ENCODE results near the gene SEC22A. TPM values are rescaled to one million over a fixed set of nuclear protein-coding genes. Genes with fewer than 3 reads are reported as not detected.
"Not testable (repeated sequence)": the region's sequence is repeated elsewhere in the genome, so short reads cannot be mapped to it uniquely, and the experiment has no call there.

Gene SEC22A
- total and polyA plus RNA-seq, 5 donors from 2014 or later, result 14.9 to 23.1 (median 20.1) TPM

- Histone ChIP-seq H3K36me3 (ENCODE audit: control insufficient read depth, insufficient read depth, low read length) (no peaks in the 10 kb centered on the region), H3K27ac (ENCODE audit: insufficient read depth, low read length, poor library complexity, severe bottlenecking) (no peak overlapping the region), H3K9me3 (ENCODE audit: control insufficient read depth in 2 of 2, low read length in 2 of 2) (no peaks in the 10 kb centered on the region), H3K4me1 (ENCODE audit: control insufficient read depth, insufficient read depth, low read length, poor library complexity, severe bottlenecking) (no peaks in the 10 kb centered on the region), H3K27me3 (ENCODE audit: control insufficient read depth, insufficient read depth, low read length) (no peaks in the 10 kb centered on the region), H3K4me3 (ENCODE audit: low read depth, low read length) (no peak overlapping the region)
- H3K36me3 Mint-ChIP-seq, result no peaks in the 10 kb centered on the region
- H3K4me1 Mint-ChIP-seq, result no peaks in the 10 kb centered on the region
- ATAC-seq (ENCODE audit: low read depth in 2 of 2) (no peak), DNase-seq (no peak)
- no peak overlapping the region for H3K4me3 Mint-ChIP-seq
- H3K27ac Mint-ChIP-seq, result no peak overlapping the region
- peaks cover 0 to 4% (median 2%) of the 10 kb centered on the region in 7 donors for H3K9me3 Mint-ChIP-seq
- H3K27me3 Mint-ChIP-seq, result peaks cover 23% of the 10 kb centered on the region
Observed at GRCh38 chr3:123188058-123188457, 13.7 kb upstream of the SEC22A start.

DNA sequence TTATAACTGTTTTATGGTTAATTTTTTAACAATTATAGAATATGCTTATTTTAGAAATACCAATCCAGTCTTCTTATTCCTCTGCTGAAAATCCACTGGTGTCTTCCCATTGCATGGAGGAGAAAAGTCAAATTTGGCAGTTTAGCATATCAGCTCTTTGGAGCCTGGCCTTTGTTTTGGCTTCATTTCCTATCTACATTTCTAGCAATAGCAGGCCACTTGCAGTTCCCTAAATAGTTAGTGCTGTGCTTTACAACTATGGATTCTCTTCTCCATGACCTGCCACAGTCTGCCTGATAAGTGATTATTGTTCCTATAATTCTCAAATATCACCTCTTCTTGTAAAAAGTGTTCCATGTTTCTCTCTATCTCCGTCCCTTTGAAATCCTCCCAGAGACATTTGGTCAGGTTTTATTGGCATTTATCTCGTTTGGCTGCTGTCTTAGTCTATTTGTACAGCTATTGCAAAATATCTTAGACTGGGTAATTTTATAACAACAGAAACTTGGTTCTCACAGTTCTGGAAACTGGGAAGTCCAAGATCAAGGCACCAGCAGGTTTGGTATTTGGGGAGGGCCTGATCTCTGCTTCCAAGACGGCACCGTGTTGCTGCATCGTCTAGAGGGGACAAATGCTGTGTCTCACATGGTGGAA lies 8.2 kb upstream of the SEC22A start:
- Mint-ChIP-seq H3K4me1 (no peaks in the 10 kb centered on the region), H3K36me3 (no peaks in the 10 kb centered on the region), H3K27me3 (peaks cover 23% of the 10 kb centered on the region), H3K9me3 (peaks cover 0 to 7% (median 0%) of the 10 kb centered on the region in 7 donors), H3K27ac (no peak overlapping the region), H3K4me3 (no peak overlapping the region)
- Histone ChIP-seq H3K4me1 (ENCODE audit: control insufficient read depth, insufficient read depth, low read length, poor library complexity, severe bottlenecking) (no peaks in the 10 kb centered on the region), H3K9me3 (ENCODE audit: control insufficient read depth in 2 of 2, low read length in 2 of 2) (peaks cover 1 to 3% of the 10 kb centered on the region in 2 experiments), H3K4me3 (ENCODE audit: low read depth, low read length) (no peak overlapping the region), H3K27me3 (ENCODE audit: control insufficient read depth, insufficient read depth, low read length) (peaks cover 2% of the 10 kb centered on the region), H3K27ac (ENCODE audit: insufficient read depth, low read length, poor library complexity, severe bottlenecking) (no peak overlapping the region), H3K36me3 (ENCODE audit: control insufficient read depth, insufficient read depth, low read length) (no peaks in the 10 kb centered on the region)
- no peak for ATAC-seq (ENCODE audit: low read depth in 2 of 2)
- DNase-seq, result no peak

DNA sequence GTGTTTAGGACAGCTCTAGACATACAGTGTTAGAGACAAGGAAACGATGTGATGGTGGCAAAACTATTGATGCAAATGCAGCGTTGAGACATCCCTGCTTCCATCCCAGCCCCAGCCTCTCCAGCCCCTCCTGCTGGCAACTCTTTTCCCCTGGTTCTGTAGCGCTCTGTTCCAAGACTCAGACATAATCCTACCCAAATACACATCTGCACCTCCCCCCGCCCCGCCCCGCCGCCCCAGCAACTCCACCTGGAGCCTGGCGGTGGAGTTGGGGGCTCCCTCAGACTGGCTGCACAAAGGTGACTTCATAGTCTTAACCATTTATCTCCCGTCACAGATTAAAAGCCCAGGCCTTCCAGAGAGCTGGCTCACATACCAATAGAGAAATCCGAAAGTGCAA lies 7.2 kb upstream of the SEC22A start:
- no peaks in the 10 kb centered on the region for H3K36me3 ChIP-seq (ENCODE audit: control insufficient read depth, insufficient read depth, low read length)
- no peak overlapping the region for H3K4me3 ChIP-seq (ENCODE audit: low read depth, low read length)
- Mint-ChIP-seq H3K36me3 (no peaks in the 10 kb centered on the region), H3K27ac (no peak overlapping the region), H3K27me3 (peaks cover 23% of the 10 kb centered on the region), H3K4me1 (no peaks in the 10 kb centered on the region), H3K4me3 (no peak overlapping the region), H3K9me3 (peaks cover 0 to 7% (median 0%) of the 10 kb centered on the region in 7 donors)
- ATAC-seq (ENCODE audit: low read depth in 2 of 2) (no peak), DNase-seq (no peak)
- peaks cover 2% of the 10 kb centered on the region for H3K27me3 ChIP-seq (ENCODE audit: control insufficient read depth, insufficient read depth, low read length)
- H3K4me1 ChIP-seq (ENCODE audit: control insufficient read depth, insufficient read depth, low read length, poor library complexity, severe bottlenecking), result no peaks in the 10 kb centered on the region
- peaks cover 3% of the 10 kb centered on the region in 2 experiments for H3K9me3 ChIP-seq (ENCODE audit: control insufficient read depth in 2 of 2, low read length in 2 of 2)
- H3K27ac ChIP-seq (ENCODE audit: insufficient read depth, low read length, poor library complexity, severe bottlenecking), result no peak overlapping the region

GRCh38 chr3:123198372-123198771 lies 3.4 kb upstream of the SEC22A start:
- no peak for DNase-seq
- Histone ChIP-seq H3K27me3 (ENCODE audit: control insufficient read depth, insufficient read depth, low read length) (peaks cover 2% of the 10 kb centered on the region), H3K9me3 (ENCODE audit: control insufficient read depth in 2 of 2, low read length in 2 of 2) (peaks cover 3% of the 10 kb centered on the region in 2 experiments), H3K4me3 (ENCODE audit: low read depth, low read length) (no peak overlapping the region), H3K27ac (ENCODE audit: insufficient read depth, low read length, poor library complexity, severe bottlenecking) (no peak overlapping the region), H3K4me1 (ENCODE audit: control insufficient read depth, insufficient read depth, low read length, poor library complexity, severe bottlenecking) (peaks cover 12% of the 10 kb centered on the region), H3K36me3 (ENCODE audit: control insufficient read depth, insufficient read depth, low read length) (no peaks in the 10 kb centered on the region)
- peaks cover 9% of the 10 kb centered on the region for H3K36me3 Mint-ChIP-seq
- peaks cover 6 to 21% (median 15%) of the 10 kb centered on the region in 4 donors for H3K4me1 Mint-ChIP-seq
- H3K9me3 Mint-ChIP-seq, result peaks cover 0 to 7% (median 3%) of the 10 kb centered on the region in 7 donors
- no peak overlapping the region for H3K27ac Mint-ChIP-seq
- no peak overlapping the region for H3K4me3 Mint-ChIP-seq
- peaks cover 31% of the 10 kb centered on the region for H3K27me3 Mint-ChIP-seq
- no peak for ATAC-seq (ENCODE audit: low read depth in 2 of 2)

DNA sequence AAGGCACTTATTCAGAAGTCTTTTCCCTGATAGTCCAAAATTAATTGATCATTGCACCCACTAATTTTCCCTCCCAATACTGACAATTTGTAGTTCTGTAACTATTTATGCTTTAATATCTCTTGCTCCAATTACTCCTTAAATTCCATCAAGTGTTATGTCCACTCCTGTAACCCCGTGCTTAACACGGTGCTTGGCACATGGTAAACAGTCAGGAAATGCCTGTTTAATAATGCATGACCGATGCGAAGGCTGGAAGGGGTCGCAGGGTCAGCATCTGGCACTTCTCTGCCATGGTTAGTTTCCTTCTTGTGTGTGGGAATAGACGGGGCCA lies 553 bp upstream of the SEC22A start:
- Histone ChIP-seq H3K4me3 (ENCODE audit: low read depth, low read length) (peak overlapping the region; percentile 84), H3K36me3 (ENCODE audit: control insufficient read depth, insufficient read depth, low read length) (no peaks in the 10 kb centered on the region), H3K9me3 (ENCODE audit: control insufficient read depth in 2 of 2, low read length in 2 of 2) (peaks cover 3% of the 10 kb centered on the region in 2 experiments), H3K4me1 (ENCODE audit: control insufficient read depth, insufficient read depth, low read length, poor library complexity, severe bottlenecking) (peaks cover 12% of the 10 kb centered on the region), H3K27me3 (ENCODE audit: control insufficient read depth, insufficient read depth, low read length) (no peaks in the 10 kb centered on the region), H3K27ac (ENCODE audit: insufficient read depth, low read length, poor library complexity, severe bottlenecking) (peak overlapping the region; percentile 98)
- Mint-ChIP-seq H3K36me3 (peaks cover 12% of the 10 kb centered on the region), H3K9me3 (peaks cover 0 to 5% (median 3%) of the 10 kb centered on the region in 7 donors), H3K27ac (peak overlapping the region; percentile 99 to 100 (median 99)), H3K4me1 (peaks cover 11 to 42% (median 18%) of the 10 kb centered on the region in 4 donors), H3K27me3 (peaks cover 23% of the 10 kb centered on the region), H3K4me3 (peak overlapping the region; percentile 91 to 96 (median 93))
- DNase-seq (no peak), ATAC-seq (ENCODE audit: low read depth in 2 of 2) (no peak)

DNA sequence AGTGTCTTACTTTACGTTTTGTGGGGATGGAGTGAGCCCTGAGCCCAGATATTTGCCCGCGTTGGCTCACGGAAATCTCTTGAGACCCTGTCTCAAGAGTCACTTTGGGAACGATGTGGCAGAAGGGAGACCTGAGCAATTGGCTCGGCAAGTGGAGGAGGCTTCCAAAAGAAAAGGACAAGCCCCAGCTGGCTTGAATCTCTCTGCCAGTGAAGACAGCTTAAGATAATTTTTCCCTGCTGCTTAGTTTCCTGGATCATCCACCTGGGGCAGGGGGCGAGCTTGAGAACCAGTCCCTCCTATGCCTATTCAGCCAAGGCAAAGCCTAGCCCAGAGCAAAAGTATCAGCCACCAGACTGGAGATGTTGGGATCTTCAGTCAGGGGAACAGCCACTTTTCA lies 708 bp downstream of the SEC22A start:
- peak overlapping the region; percentile 99 to 100 (median 99) for H3K27ac Mint-ChIP-seq
- Histone ChIP-seq H3K27me3 (ENCODE audit: control insufficient read depth, insufficient read depth, low read length) (no peaks in the 10 kb centered on the region), H3K36me3 (ENCODE audit: control insufficient read depth, insufficient read depth, low read length) (no peaks in the 10 kb centered on the region), H3K27ac (ENCODE audit: insufficient read depth, low read length, poor library complexity, severe bottlenecking) (peak overlapping the region; percentile 98), H3K4me3 (ENCODE audit: low read depth, low read length) (peak overlapping the region; percentile 75), H3K4me1 (ENCODE audit: control insufficient read depth, insufficient read depth, low read length, poor library complexity, severe bottlenecking) (peaks cover 12% of the 10 kb centered on the region), H3K9me3 (ENCODE audit: control insufficient read depth in 2 of 2, low read length in 2 of 2) (peaks cover 3% of the 10 kb centered on the region in 2 experiments)
- H3K36me3 Mint-ChIP-seq, result peaks cover 12% of the 10 kb centered on the region
- DNase-seq (peak in 1 of 3 donors; percentile 20), ATAC-seq (ENCODE audit: low read depth in 2 of 2) (no peak)
- H3K27me3 Mint-ChIP-seq, result peaks cover 18% of the 10 kb centered on the region
- H3K9me3 Mint-ChIP-seq, result peaks cover 0 to 4% (median 0%) of the 10 kb centered on the region in 7 donors
- peak overlapping the region; percentile 91 to 96 (median 93) for H3K4me3 Mint-ChIP-seq
- peaks cover 11 to 42% (median 19%) of the 10 kb centered on the region in 4 donors for H3K4me1 Mint-ChIP-seq

GRCh38 chr3:123218990-123219389 lies 17.2 kb downstream of the SEC22A start:
- Mint-ChIP-seq H3K27me3 (no peaks in the 10 kb centered on the region), H3K4me3 (no peak overlapping the region), H3K27ac (peak overlapping the region in 1 of 3 donors; percentile 22), H3K4me1 (peaks cover 21 to 43% (median 32%) of the 10 kb centered on the region in 4 donors), H3K36me3 (peaks cover 41% of the 10 kb centered on the region), H3K9me3 (no peaks in the 10 kb centered on the region)
- no peak for ATAC-seq (ENCODE audit: low read depth in 2 of 2)
- no peak overlapping the region for H3K4me3 ChIP-seq (ENCODE audit: low read depth, low read length)
- H3K4me1 ChIP-seq (ENCODE audit: control insufficient read depth, insufficient read depth, low read length, poor library complexity, severe bottlenecking), result no peaks in the 10 kb centered on the region
- H3K27me3 ChIP-seq (ENCODE audit: control insufficient read depth, insufficient read depth, low read length), result no peaks in the 10 kb centered on the region
- DNase-seq, result no peak
- peaks cover 13% of the 10 kb centered on the region for H3K36me3 ChIP-seq (ENCODE audit: control insufficient read depth, insufficient read depth, low read length)
- H3K9me3 ChIP-seq (ENCODE audit: control insufficient read depth in 2 of 2, low read length in 2 of 2), result no peaks in the 10 kb centered on the region
- H3K27ac ChIP-seq (ENCODE audit: insufficient read depth, low read length, poor library complexity, severe bottlenecking), result no peak overlapping the region

DNA sequence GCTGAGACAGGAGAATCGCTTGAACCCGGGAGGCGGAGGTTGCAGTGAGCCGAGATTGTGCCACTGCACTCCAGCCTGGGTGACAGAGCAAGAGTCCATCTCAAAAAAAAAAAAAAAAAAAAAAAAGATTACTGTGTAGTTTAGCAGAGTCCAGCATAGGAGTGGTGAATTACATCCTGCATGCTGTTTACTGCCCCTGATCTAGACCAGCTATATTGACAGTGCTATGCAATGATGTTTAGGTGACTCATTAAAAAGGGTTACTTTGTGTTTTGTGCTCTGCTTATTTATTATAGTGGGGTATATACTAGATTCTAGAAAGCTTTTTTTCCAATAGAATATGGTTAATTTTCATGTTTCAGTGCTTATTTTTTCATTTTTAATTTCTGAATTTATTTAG lies 19.6 kb downstream of the SEC22A start:
- H3K4me1 ChIP-seq (ENCODE audit: control insufficient read depth, insufficient read depth, low read length, poor library complexity, severe bottlenecking); H3K9me3 Mint-ChIP-seq; H3K4me3 ChIP-seq (ENCODE audit: low read depth, low read length); H3K27ac ChIP-seq (ENCODE audit: insufficient read depth, low read length, poor library complexity, severe bottlenecking); H3K9me3 ChIP-seq (ENCODE audit: control insufficient read depth in 2 of 2, low read length in 2 of 2); ATAC-seq (ENCODE audit: low read depth in 2 of 2); H3K27me3 ChIP-seq (ENCODE audit: control insufficient read depth, insufficient read depth, low read length); DNase-seq; H3K27ac Mint-ChIP-seq; H3K27me3 Mint-ChIP-seq; H3K4me3 Mint-ChIP-seq: not testable (repeated sequence)
- Mint-ChIP-seq H3K4me1 (peaks cover 21 to 36% (median 24%) of the 10 kb centered on the region in 4 donors), H3K36me3 (peaks cover 37% of the 10 kb centered on the region)
- peaks cover 23% of the 10 kb centered on the region for H3K36me3 ChIP-seq (ENCODE audit: control insufficient read depth, insufficient read depth, low read length)
